H1 (cell line): ENCODE measurements around the gene AAMDC. TPM values are rescaled to one million over a fixed set of nuclear protein-coding genes. Genes with fewer than 3 reads are reported as not detected.

Source experiments
- CTCF ChIA-PET: fragments of 300-600 bp; sonication (Branson Sonifier 250); formaldehyde crosslinking; loops from one replicate; lab custom pipeline; 2021; ENCODE audit not compliant: partially characterized antibody; lab: Charles Lee
- POLR2A ChIA-PET: fragments of 300-600 bp; sonication (Branson Sonifier 250); formaldehyde crosslinking; loops from one replicate; lab custom pipeline; 2021; ENCODE audit warnings: inconsistent platforms; ENCODE audit not compliant: partially characterized antibody; lab: Charles Lee
- DNase-seq, 2 experiments: peaks; one replicate each; pipeline versions ENCODE4 v3.0.0 to v3.0.0-alpha.2; 2010 to 2022; ENCODE audit warnings: low spot score in 2 of 2, low read depth in 1 of 2, mixed read lengths in 1 of 2
- FAIRE-seq: peaks from 2 replicates; lab custom pipeline; 2011; peaks lifted over from hg19 to GRCh38; lab: Jason Lieb, UNC
- H2AFZ ChIP-seq: 2 replicates; pipeline ENCODE4 v1.8.1; 2012; ENCODE audit warnings: low read length, inconsistent platforms
- H2AK5ac ChIP-seq: 2 replicates; pipeline ENCODE4 v1.6.1; 2013; ENCODE audit warnings: low read depth, low read length
- H2BK120ac ChIP-seq: replicated peaks from 2 replicates; pipeline ENCODE3; 2013; ENCODE audit warnings: low read depth, low read length, inconsistent platforms
- H2BK12ac ChIP-seq: 2 replicates; pipeline ENCODE4 v1.6.1; 2013; ENCODE audit warnings: low read depth, low read length
- H2BK15ac ChIP-seq: 2 replicates; pipeline ENCODE4 v1.6.1; 2013; ENCODE audit warnings: low read length
- H2BK20ac ChIP-seq: 2 replicates; pipeline ENCODE4 v1.6.1; 2013; ENCODE audit warnings: low read length
- H2BK5ac ChIP-seq: 2 replicates; pipeline ENCODE4 v1.6.1; 2013; ENCODE audit warnings: low read depth, low read length
- H3K14ac ChIP-seq: 2 replicates; pipeline ENCODE4 v1.6.1; 2013; ENCODE audit warnings: inconsistent platforms; ENCODE audit not compliant: insufficient read length
- H3K18ac ChIP-seq: 2 replicates; pipeline ENCODE4 v1.6.1; 2013; ENCODE audit warnings: low read length; ENCODE audit errors: extremely low read depth
- H3K23ac ChIP-seq: 2 replicates; pipeline ENCODE4 v1.6.1; 2013; ENCODE audit warnings: inconsistent platforms; ENCODE audit not compliant: insufficient read length
- H3K23me2 ChIP-seq: 2 replicates; pipeline ENCODE4 v1.6.1; 2013; ENCODE audit warnings: low read depth, low read length
- H3K27ac ChIP-seq: 2 replicates; pipeline ENCODE4 v1.6.1; 2011; ENCODE audit warnings: low read depth, low read length, inconsistent platforms
- H3K27me3 ChIP-seq, 4 experiments: replicated peaks in 1 of 4; 1 replicate in 1 of 4; 2 replicates in 3 of 4; pipeline versions ENCODE4 v1.6.1 to v1.8.1; 2011 to 2013; ENCODE audit warnings: low read length in 3 of 4, mild to moderate bottlenecking in 3 of 4, inconsistent platforms in 2 of 4, mixed read lengths in 2 of 4, moderate library complexity in 1 of 4; ENCODE audit not compliant: control insufficient read depth in 3 of 4, insufficient read depth in 3 of 4; ENCODE audit errors: extremely low read depth in 1 of 4
- H3K36me3 ChIP-seq, 4 experiments: 2 replicates each; pipeline versions ENCODE4 v1.6.1 to v1.8.1; 2011 to 2013; ENCODE audit warnings: mild to moderate bottlenecking in 4 of 4, low read length in 3 of 4, moderate library complexity in 2 of 4, control low read depth in 1 of 4, inconsistent platforms in 1 of 4; ENCODE audit not compliant: insufficient read depth in 4 of 4, control insufficient read depth in 2 of 4
- H3K4ac ChIP-seq: replicated peaks from 2 replicates; pipeline ENCODE3; 2013; ENCODE audit warnings: low read length, low read depth, mixed read lengths, inconsistent platforms; ENCODE audit not compliant: insufficient read length
- H3K4me1 ChIP-seq, 4 experiments: replicated peaks in 1 of 4; 1 replicate in 1 of 4; 2 replicates in 3 of 4; pipeline versions ENCODE4 v1.6.1 to v1.8.1; 2011 to 2013; ENCODE audit warnings: low read length in 3 of 4, inconsistent platforms in 2 of 4, mixed read lengths in 1 of 4; ENCODE audit not compliant: insufficient read depth in 4 of 4, control insufficient read depth in 3 of 4
- H3K4me2 ChIP-seq, 2 experiments: 2 replicates each; pipeline versions ENCODE4 v1.6.1 to v1.8.1; 2011 to 2013; ENCODE audit warnings: low read depth in 2 of 2, low read length in 2 of 2, control low read depth in 1 of 2, inconsistent platforms in 1 of 2, mild to moderate bottlenecking in 1 of 2; ENCODE audit not compliant: insufficient read depth in 1 of 2
- H3K4me3 ChIP-seq, 4 experiments: fragments of 200-600, 300-600 bp in 1 of 4; sonication (generic), shearing (Covaris generic), sonication (Bioruptor Twin) in 1 of 4; 2 replicates each; pipeline versions ENCODE4 v1.5.1 to v1.8.1; 2011 to 2016; ENCODE audit warnings: low read length in 4 of 4, low read depth in 3 of 4, control low read depth in 2 of 4, inconsistent platforms in 2 of 4, mild to moderate bottlenecking in 2 of 4, mixed read lengths in 1 of 4, moderate library complexity in 1 of 4; ENCODE audit not compliant: insufficient read depth in 2 of 4; ENCODE audit errors: extremely low read depth in 1 of 4
- H3K56ac ChIP-seq: replicated peaks from 2 replicates; pipeline ENCODE3; 2013; ENCODE audit warnings: low read depth, mild to moderate bottlenecking, mixed read lengths, low read length, inconsistent platforms; ENCODE audit not compliant: insufficient read length
- H3K79me1 ChIP-seq: 2 replicates; pipeline ENCODE4 v1.6.1; 2013; ENCODE audit warnings: low read depth, low read length, control low read depth
- H3K79me2 ChIP-seq, 2 experiments: 2 replicates each; pipeline versions ENCODE4 v1.6.1 to v1.8.1; 2012 to 2013; ENCODE audit warnings: low read length in 2 of 2, mild to moderate bottlenecking in 2 of 2, inconsistent platforms in 1 of 2; ENCODE audit not compliant: insufficient read depth in 2 of 2, control insufficient read depth in 1 of 2
- H3K9ac ChIP-seq, 4 experiments: replicated peaks in 1 of 4; 1 replicate in 1 of 4; 2 replicates in 3 of 4; pipeline versions ENCODE4 v1.6.1 to v1.8.1; 2011 to 2013; ENCODE audit warnings: low read depth in 3 of 4, low read length in 3 of 4, control low read depth in 2 of 4, mild to moderate bottlenecking in 2 of 4, moderate library complexity in 2 of 4, inconsistent platforms in 1 of 4; ENCODE audit errors: extremely low read depth in 1 of 4
- H3K9me3 ChIP-seq, 2 experiments: 2 replicates each; pipeline versions ENCODE4 v1.6.1 to v1.8.1; 2012 to 2013; ENCODE audit warnings: mild to moderate bottlenecking in 2 of 2, moderate library complexity in 2 of 2, control low read depth in 1 of 2, inconsistent platforms in 1 of 2, low read depth in 1 of 2, low read length in 1 of 2, mixed read lengths in 1 of 2; ENCODE audit not compliant: insufficient read depth in 2 of 2
- H4K20me1 ChIP-seq, 2 experiments: replicated peaks in 1 of 2; 2 replicates each; pipeline versions ENCODE3 to v1.8.1; 2011 to 2013; ENCODE audit warnings: inconsistent platforms in 2 of 2, low read length in 2 of 2, mild to moderate bottlenecking in 1 of 2; ENCODE audit not compliant: insufficient read depth in 2 of 2, control insufficient read depth in 1 of 2
- H4K5ac ChIP-seq: 2 replicates; pipeline ENCODE4 v1.6.1; 2013; ENCODE audit warnings: low read length, low read depth, mixed read lengths, inconsistent platforms; ENCODE audit not compliant: insufficient read length
- H4K8ac ChIP-seq: 2 replicates; pipeline ENCODE4 v1.8.0; 2013; ENCODE audit warnings: mild to moderate bottlenecking, moderate library complexity, low read length, inconsistent platforms; ENCODE audit not compliant: insufficient read depth; ENCODE audit errors: extremely low read depth
- H4K91ac ChIP-seq: replicated peaks from 2 replicates; pipeline ENCODE3; 2013; ENCODE audit warnings: low read length, mixed read lengths, inconsistent platforms; ENCODE audit not compliant: insufficient read length
- CBX8 ChIP-seq: fragments of 300-800, 300-1000 bp; sonication (generic); IDR thresholded peaks from 2 replicates; pipeline ENCODE4 v1.7.1; 2016; ENCODE audit warnings: low read depth, low read length, borderline replicate concordance
- POLR2AphosphoS5 ChIP-seq: IDR thresholded peaks from 2 replicates; pipeline ENCODE4 v1.6.1; 2011; ENCODE audit warnings: low read depth, low read length
- RNF2 ChIP-seq: fragments of 200-900, 300-1000 bp; sonication (generic); IDR thresholded peaks from 2 replicates; pipeline ENCODE4 v1.7.1; 2016; ENCODE audit warnings: borderline replicate concordance, low read depth, mild to moderate bottlenecking, antibody characterized with exemption, low read length; ENCODE audit not compliant: poor library complexity, severe bottlenecking; ENCODE audit errors: missing control alignments
- SAP30 ChIP-seq: fragments of 300-600 bp; sonication (generic); IDR thresholded peaks from 2 replicates; pipeline ENCODE4 v1.7.1; 2012; ENCODE audit warnings: low read length, moderate library complexity, mild to moderate bottlenecking, inconsistent platforms; ENCODE audit not compliant: insufficient read depth, insufficient replicate concordance
- SP1 ChIP-seq: IDR thresholded peaks from 2 replicates; pipeline ENCODE4 v1.6.1; 2011; ENCODE audit warnings: low read depth, low read length
- SRF ChIP-seq: IDR thresholded peaks from 2 replicates; pipeline ENCODE4 v1.6.1; 2011; ENCODE audit warnings: mild to moderate bottlenecking, low read depth, low read length, moderate library complexity
- TAF7 ChIP-seq: optimal IDR thresholded peaks from 2 replicates; pipeline ENCODE3; 2011; ENCODE audit warnings: low read depth, mild to moderate bottlenecking, inconsistent platforms, low read length, moderate library complexity, borderline replicate concordance
- YY1 ChIP-seq: IDR thresholded peaks from 2 replicates; pipeline ENCODE4 v1.6.1; 2011; ENCODE audit warnings: low read depth, mild to moderate bottlenecking, low read length
- WGBS, 2 experiments: shearing (Covaris generic) in 1 of 2; methylation state at CpG; one replicate each; pipeline versions ENCODE4 v1.1.6 to v1.1.7; 2013 to 2015; ENCODE audit warnings: low lambda C conversion rate in 2 of 2, mixed read lengths in 2 of 2, inconsistent platforms in 1 of 2, low coverage in 1 of 2, missing lambda C conversion rate in 1 of 2; ENCODE audit not compliant: insufficient replicate concordance in 2 of 2, insufficient coverage in 1 of 2, insufficient read length in 1 of 2; ENCODE audit errors: extremely low coverage in 1 of 2, missing lambda C conversion rate in 1 of 2; 5-methylcytosine and 5-hydroxymethylcytosine counted together
- polyA plus RNA-seq, 7 experiments: library from polyadenylated mRNA; depleted of rRNA in 3 of 7; stranded (reverse) in 5 of 7; unstranded in 2 of 7; fragments of >200 nt in 5 of 7; fragments of 200-250 nt in 2 of 7; gene quantifications; 1 replicate in 5 of 7; 2 replicates in 1 of 7; 4 replicates in 1 of 7; pipeline versions ENCODE4 v1.2.1 to v1.2.3, GENCODE V29; 2011 to 2013; ENCODE audit warnings: missing spikeins in 2 of 7, mixed read lengths in 2 of 7
- total RNA-seq: library from RNA; stranded (reverse); fragmentation: NEBNext Ultra II Directional; extraction: Animal tissue kit (Norgen Biotek cat#: 25700); gene quantifications from 2 replicates; pipeline ENCODE4 v1.2.1, GENCODE V29; 2021
- TF ChIP-seq, protein P1 (sequence below): IDR thresholded peaks from 2 replicates; pipeline ENCODE4 v1.6.1; 2011; ENCODE audit warnings: low read length, improper control_type of control experiment
- TF ChIP-seq, protein P2 (sequence below): IDR thresholded peaks from 2 replicates; pipeline ENCODE4 v1.6.1; 2012; ENCODE audit warnings: inconsistent platforms

AAMDC gene
- total and polyA plus RNA-seq, 2 of the 8 experiments (the other 6 are each of a cell fraction or from before 2014, with no cell fraction given), result 17.2 to 19.5 TPM

DNA sequence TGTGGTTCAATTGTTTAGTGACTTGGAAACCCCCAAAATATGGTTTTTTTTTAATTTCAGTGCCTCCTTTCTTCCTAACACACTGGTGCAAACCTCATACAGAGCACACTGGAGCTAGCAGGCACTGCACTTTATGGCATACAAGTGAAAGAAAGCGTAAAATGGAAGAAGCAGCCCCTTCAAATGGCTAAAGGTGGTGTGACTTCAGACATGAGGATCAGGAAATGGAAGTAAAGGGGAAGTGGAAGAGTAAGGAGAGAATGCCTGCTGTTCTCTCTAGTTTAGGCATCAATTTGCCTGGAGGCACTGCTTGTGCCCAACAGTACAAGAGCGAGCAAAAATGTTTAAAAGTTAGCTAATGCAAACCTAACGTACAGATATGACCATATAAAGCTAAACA, 6.1 kb upstream of the AAMDC start:
- H3K14ac ChIP-seq, result no peak overlapping the region
- no peak overlapping the region for H3K9ac ChIP-seq
- H3K23me2 ChIP-seq, result peaks cover 2% of the 10 kb centered on the region; the same call in 1 of the 2 replicates
- no peak overlapping the region for H2BK15ac ChIP-seq
- no peaks in the 10 kb centered on the region for H3K27me3 ChIP-seq
- H2AK5ac ChIP-seq, result no peak overlapping the region
- H3K18ac ChIP-seq, result no peak overlapping the region
- no peak overlapping the region for H2BK12ac ChIP-seq
- H3K23ac ChIP-seq, result no peak overlapping the region
- H3K4me2 ChIP-seq, result no peak overlapping the region
- peaks cover 51 to 94% of the 10 kb centered on the region in 2 experiments for H3K79me2 ChIP-seq
- FAIRE-seq (no peak), DNase-seq (no peak)
- H3K4ac ChIP-seq, result no peak overlapping the region
- no peak overlapping the region for H4K5ac ChIP-seq
- no peak overlapping the region for H2BK5ac ChIP-seq
- no peak overlapping the region for H3K27ac ChIP-seq
- H2AFZ ChIP-seq, result no peak overlapping the region
- H4K8ac ChIP-seq, result no peak overlapping the region
- ChIA-PET POLR2A (interaction anchor here (0.8 kb wide), 1 partner anchor 17 kb away, joined by 3 read pairs; no protein-coding TSS in a partner anchor), CTCF (no interaction called here)
- H2BK120ac ChIP-seq, result no peak overlapping the region
- H4K20me1 ChIP-seq, result peaks cover 5 to 13% of the 10 kb centered on the region in 2 experiments
- TF ChIP-seq, protein P1, sequence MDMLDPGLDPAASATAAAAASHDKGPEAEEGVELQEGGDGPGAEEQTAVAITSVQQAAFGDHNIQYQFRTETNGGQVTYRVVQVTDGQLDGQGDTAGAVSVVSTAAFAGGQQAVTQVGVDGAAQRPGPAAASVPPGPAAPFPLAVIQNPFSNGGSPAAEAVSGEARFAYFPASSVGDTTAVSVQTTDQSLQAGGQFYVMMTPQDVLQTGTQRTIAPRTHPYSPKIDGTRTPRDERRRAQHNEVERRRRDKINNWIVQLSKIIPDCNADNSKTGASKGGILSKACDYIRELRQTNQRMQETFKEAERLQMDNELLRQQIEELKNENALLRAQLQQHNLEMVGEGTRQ, result no peak
- TF ChIP-seq CBX8, result no peak
- no peak for TF ChIP-seq YY1
- TF ChIP-seq TAF7, result no peak
- TF ChIP-seq SAP30, result no peak
- TF ChIP-seq, protein P2, sequence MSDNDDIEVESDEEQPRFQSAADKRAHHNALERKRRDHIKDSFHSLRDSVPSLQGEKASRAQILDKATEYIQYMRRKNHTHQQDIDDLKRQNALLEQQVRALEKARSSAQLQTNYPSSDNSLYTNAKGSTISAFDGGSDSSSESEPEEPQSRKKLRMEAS, result no peak
- TF ChIP-seq SP1, result no peak
- no peak for TF ChIP-seq SRF
- no peak for TF ChIP-seq POLR2AphosphoS5
- TF ChIP-seq RNF2, result no peak
- H2BK20ac ChIP-seq, result no peak overlapping the region
- H4K91ac ChIP-seq, result no peak overlapping the region
- 90% methylated on average over 3 of the region's 3 CpGs; no CpG with 5 or more reads in 1 of the 2 experiments for WGBS, 2 experiments
- H3K79me1 ChIP-seq, result peaks cover 5% of the 10 kb centered on the region
- H3K9me3 ChIP-seq, result no peaks in the 10 kb centered on the region; a peak in 2 of 4 replicates
- peaks cover 0 to 3% (median 2%) of the 10 kb centered on the region in 4 experiments; a peak in 4 of 7 replicates for H3K4me1 ChIP-seq
- no peak overlapping the region for H3K56ac ChIP-seq
- peaks cover 0 to 18% (median 0%) of the 10 kb centered on the region in 4 experiments; a peak in 3 of 8 replicates for H3K36me3 ChIP-seq
- no peak overlapping the region for H3K4me3 ChIP-seq
